DOHH2 (cell line): ENCODE measurements around the gene UPK1B.

Experiments
- H3F3A ChIP-seq: fragments of 200-600 bp; sonication (generic), shearing (Covaris generic); 2 replicates; pipeline ENCODE4 v1.6.0; 2016; ENCODE audit warnings: antibody characterized with exemption, mild to moderate bottlenecking; ENCODE audit not compliant: control insufficient read depth, insufficient read depth
- H3K27ac ChIP-seq: fragments of 200-600 bp; sonication (generic); 2 replicates; pipeline ENCODE4 v1.5.1; 2014; ENCODE audit warnings: low read depth, mild to moderate bottlenecking, low read length, moderate library complexity
- H3K27me3 ChIP-seq: fragments of 200-600 bp; sonication (generic); 2 replicates; pipeline ENCODE4 v1.6.1; 2014; ENCODE audit warnings: mild to moderate bottlenecking, low read length, mixed read lengths; ENCODE audit not compliant: control insufficient read depth
- H3K36me3 ChIP-seq: fragments of 200-600 bp; sonication (generic); 2 replicates; pipeline ENCODE4 v1.6.1; 2014; ENCODE audit warnings: mild to moderate bottlenecking, low read length, moderate library complexity, mixed read lengths; ENCODE audit not compliant: control insufficient read depth
- H3K4me1 ChIP-seq: fragments of 200-600 bp; sonication (generic); 2 replicates; pipeline ENCODE4 v1.6.1; 2014; ENCODE audit warnings: mild to moderate bottlenecking, low read length, mixed read lengths; ENCODE audit not compliant: control insufficient read depth
- H3K4me2 ChIP-seq: fragments of 200-600 bp; sonication (generic); 2 replicates; pipeline ENCODE4 v1.6.0; 2014; ENCODE audit warnings: mild to moderate bottlenecking, low read length, moderate library complexity
- H3K4me3 ChIP-seq: fragments of 200-600 bp; sonication (generic); 2 replicates; pipeline ENCODE4 v1.5.1; 2014; ENCODE audit warnings: mild to moderate bottlenecking, low read length, mixed read lengths
- H3K79me2 ChIP-seq: fragments of 200-600 bp; sonication (generic); 2 replicates; pipeline ENCODE4 v1.6.1; 2014; ENCODE audit warnings: mild to moderate bottlenecking, low read length, mixed read lengths; ENCODE audit not compliant: control insufficient read depth
- H3K9me2 ChIP-seq: fragments of 200-600 bp; sonication (generic); replicated peaks from 2 replicates; pipeline ENCODE4 v1.6.1; 2014; ENCODE audit warnings: mild to moderate bottlenecking, low read length, mixed read lengths; ENCODE audit not compliant: control insufficient read depth
- H3K9me3 ChIP-seq: fragments of 200-600 bp; sonication (generic); 2 replicates; pipeline ENCODE4 v1.6.1; 2014; ENCODE audit warnings: antibody characterized with exemption, low read length, mixed read lengths; ENCODE audit not compliant: control insufficient read depth, insufficient read depth
- H4K20me1 ChIP-seq: fragments of 200-600 bp; sonication (generic); 2 replicates; pipeline ENCODE4 v1.6.0; 2014; ENCODE audit warnings: low read depth, mild to moderate bottlenecking, antibody characterized with exemption, low read length, moderate library complexity; ENCODE audit not compliant: control insufficient read depth, insufficient read depth
- EZH2phosphoT487 ChIP-seq: fragments of 200-600 bp; sonication (generic); IDR thresholded peaks from 2 replicates; pipeline ENCODE4 v1.6.1; 2017; ENCODE audit warnings: borderline replicate concordance, mild to moderate bottlenecking, antibody characterized with exemption, low read length, moderate library complexity, mixed read lengths
- TF ChIP-seq, protein P1 (sequence below): fragments of 200-600 bp; sonication (generic); IDR thresholded peaks from one replicate; pipeline ENCODE4 v1.5.1; 2014; ENCODE audit warnings: antibody characterized with exemption, mild to moderate bottlenecking, low read depth, low read length; ENCODE audit not compliant: poor library complexity, severe bottlenecking

The UPK1B gene

GRCh38 chr3:119149484-119149883 lies 23.9 kb upstream of the UPK1B start:
- no peak overlapping the region for H3K4me2 ChIP-seq

GRCh38 chr3:119156868-119157267 lies 16.5 kb upstream of the UPK1B start:
- no peak overlapping the region for H3K4me2 ChIP-seq
- H3K9me3 ChIP-seq: 0 out of 2 replicates have a peak, but pooled peaks cover 8% of the 10 kb centered on the region
- H3K27me3 ChIP-seq: no peaks in the 10 kb centered on the region
- H3K9me2 ChIP-seq: no peaks in the 10 kb centered on the region
- H3K27ac ChIP-seq: no peak overlapping the region
- H4K20me1 ChIP-seq: no peaks in the 10 kb centered on the region
- no peaks in the 10 kb centered on the region for H3K36me3 ChIP-seq
- H3F3A ChIP-seq: no peaks in the 10 kb centered on the region
- H3K4me3 ChIP-seq: no peak overlapping the region
- TF ChIP-seq, protein P1, sequence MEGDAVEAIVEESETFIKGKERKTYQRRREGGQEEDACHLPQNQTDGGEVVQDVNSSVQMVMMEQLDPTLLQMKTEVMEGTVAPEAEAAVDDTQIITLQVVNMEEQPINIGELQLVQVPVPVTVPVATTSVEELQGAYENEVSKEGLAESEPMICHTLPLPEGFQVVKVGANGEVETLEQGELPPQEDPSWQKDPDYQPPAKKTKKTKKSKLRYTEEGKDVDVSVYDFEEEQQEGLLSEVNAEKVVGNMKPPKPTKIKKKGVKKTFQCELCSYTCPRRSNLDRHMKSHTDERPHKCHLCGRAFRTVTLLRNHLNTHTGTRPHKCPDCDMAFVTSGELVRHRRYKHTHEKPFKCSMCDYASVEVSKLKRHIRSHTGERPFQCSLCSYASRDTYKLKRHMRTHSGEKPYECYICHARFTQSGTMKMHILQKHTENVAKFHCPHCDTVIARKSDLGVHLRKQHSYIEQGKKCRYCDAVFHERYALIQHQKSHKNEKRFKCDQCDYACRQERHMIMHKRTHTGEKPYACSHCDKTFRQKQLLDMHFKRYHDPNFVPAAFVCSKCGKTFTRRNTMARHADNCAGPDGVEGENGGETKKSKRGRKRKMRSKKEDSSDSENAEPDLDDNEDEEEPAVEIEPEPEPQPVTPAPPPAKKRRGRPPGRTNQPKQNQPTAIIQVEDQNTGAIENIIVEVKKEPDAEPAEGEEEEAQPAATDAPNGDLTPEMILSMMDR: no peak
- no peak for TF ChIP-seq EZH2phosphoT487
- peaks cover 3% of the 10 kb centered on the region; the same call in 1 of the 2 replicates for H3K4me1 ChIP-seq
- H3K79me2 ChIP-seq: no peaks in the 10 kb centered on the region

More at GRCh38 chr3:119149484-119149883, 23.9 kb upstream of the UPK1B start:
- Histone ChIP-seq H3K4me1 (no peaks in the 10 kb centered on the region), H3K27me3 (no peaks in the 10 kb centered on the region), H3K4me3 (no peak overlapping the region), H3K36me3 (no peaks in the 10 kb centered on the region), H3F3A (no peaks in the 10 kb centered on the region), H4K20me1 (no peaks in the 10 kb centered on the region), H3K79me2 (no peaks in the 10 kb centered on the region), H3K9me3 (no peaks in the 10 kb centered on the region), H3K27ac (no peak overlapping the region), H3K9me2 (no peaks in the 10 kb centered on the region)
- TF ChIP-seq, protein P1: no peak
- TF ChIP-seq EZH2phosphoT487: no peak

DNA sequence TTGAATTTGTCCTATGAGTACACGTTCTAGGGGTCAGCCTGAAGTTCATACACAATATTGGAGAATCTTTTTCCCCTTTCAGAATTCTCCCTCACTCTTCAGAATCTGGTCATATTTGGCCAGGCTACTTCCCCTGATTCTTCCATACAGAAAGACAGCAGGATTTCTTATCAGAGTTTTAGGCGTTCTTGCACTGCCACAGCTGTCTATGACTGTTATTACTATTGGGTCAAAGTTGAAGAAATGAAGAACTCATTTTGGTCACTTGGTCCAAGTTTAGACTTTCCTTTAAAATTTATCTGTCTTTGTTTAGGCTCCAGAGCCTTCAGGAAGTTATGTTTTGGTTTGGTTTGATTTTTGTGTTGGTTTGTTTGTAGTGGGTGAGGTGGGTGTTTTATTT lies 15.4 kb upstream of the UPK1B start:
- peaks cover 3% of the 10 kb centered on the region; the same call in 1 of the 2 replicates for H3K4me1 ChIP-seq
- H3K4me2 ChIP-seq: no peak overlapping the region
- H3F3A ChIP-seq: no peaks in the 10 kb centered on the region
- no peaks in the 10 kb centered on the region for H3K79me2 ChIP-seq
- H3K9me2 ChIP-seq: no peaks in the 10 kb centered on the region
- H3K36me3 ChIP-seq: no peaks in the 10 kb centered on the region
- no peaks in the 10 kb centered on the region for H4K20me1 ChIP-seq
- no peak overlapping the region for H3K4me3 ChIP-seq
- H3K27me3 ChIP-seq: no peaks in the 10 kb centered on the region
- 0 out of 2 replicates have a peak, but pooled peaks cover 8% of the 10 kb centered on the region for H3K9me3 ChIP-seq
- no peak for TF ChIP-seq EZH2phosphoT487
- TF ChIP-seq, protein P1: no peak
- H3K27ac ChIP-seq: no peak overlapping the region
